Measurements from ENCODE around the gene AGPS. TPM values are rescaled to one million over a fixed set of nuclear protein-coding genes. Genes with fewer than 3 reads are reported as not detected.
"Not testable (repeated sequence)": the region's sequence is repeated elsewhere in the genome, so short reads cannot be mapped to it uniquely, and the experiment has no call there.

Gene AGPS
- total and polyA plus RNA-seq, 2 experiments from 2014 or later: 22.9 to 36.7 TPM

DNA sequence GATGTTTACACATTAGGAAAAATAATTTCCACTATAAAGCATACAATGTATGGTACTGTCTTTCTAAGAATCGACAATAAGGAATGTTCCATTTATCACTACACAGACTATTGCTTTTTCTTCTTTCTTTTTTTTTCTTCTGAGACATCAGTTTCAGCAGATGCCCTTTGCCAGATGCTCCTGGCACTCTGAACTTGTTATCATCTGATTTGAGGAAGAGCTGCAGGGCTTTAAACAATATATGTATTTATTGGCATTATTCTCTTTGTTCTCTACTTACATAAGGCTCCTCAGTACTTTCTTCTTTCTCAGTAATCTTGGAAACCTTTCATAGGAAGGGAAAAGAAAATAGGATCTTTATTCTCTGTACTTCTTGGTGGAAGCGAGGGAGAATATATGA is 45.0 kb upstream of the AGPS start:
- WGBS, 2 experiments (ENCODE audit: low coverage in 1 of 2, low lambda C conversion rate in 2 of 2, missing lambda C conversion rate in 2 of 2): 53% methylated on average over 2 of the region's 2 CpGs
- Histone ChIP-seq H3K9ac (no peak overlapping the region), H3K9me2 (ENCODE audit: insufficient read depth) (no peaks in the 10 kb centered on the region), H3K79me2 (ENCODE audit: insufficient read depth) (no peaks in the 10 kb centered on the region), H3K9me3 (ENCODE audit: low read depth) (no peaks in the 10 kb centered on the region), H3K4me2 (ENCODE audit: unreplicated experiment) (no peak overlapping the region), H3F3A (ENCODE audit: insufficient read depth) (peaks cover 4% of the 10 kb centered on the region; the same call in 1 of the 2 replicates), H4K20me1 (ENCODE audit: insufficient read depth) (no peaks in the 10 kb centered on the region), H3K4me3 (no peak overlapping the region), H3K4me1 (ENCODE audit: insufficient read depth) (0 out of 2 replicates have a peak, but pooled peaks cover 6% of the 10 kb centered on the region), H2AFZ (no peak overlapping the region), H3K36me3 (ENCODE audit: low read depth) (no peaks in the 10 kb centered on the region), H3K27me3 (replicated peaks; ENCODE audit: insufficient read depth) (no peaks in the 10 kb centered on the region), H3K27ac (no peak overlapping the region)
- in situ Hi-C loops (cut with MboI): loop anchor here (10.0 kb wide), 1 partner anchor 377 kb away; no protein-coding TSS in a partner anchor
- TF ChIP-seq EZH2phosphoT487 (IDR thresholded peaks at IDR 0.05; ENCODE audit: insufficient read depth, low read depth) (no peak), EZH2 (IDR thresholded peaks at IDR 0.05; ENCODE audit: insufficient read depth, poor library complexity, severe bottlenecking) (no peak)
- DNase-seq: no peak

DNA sequence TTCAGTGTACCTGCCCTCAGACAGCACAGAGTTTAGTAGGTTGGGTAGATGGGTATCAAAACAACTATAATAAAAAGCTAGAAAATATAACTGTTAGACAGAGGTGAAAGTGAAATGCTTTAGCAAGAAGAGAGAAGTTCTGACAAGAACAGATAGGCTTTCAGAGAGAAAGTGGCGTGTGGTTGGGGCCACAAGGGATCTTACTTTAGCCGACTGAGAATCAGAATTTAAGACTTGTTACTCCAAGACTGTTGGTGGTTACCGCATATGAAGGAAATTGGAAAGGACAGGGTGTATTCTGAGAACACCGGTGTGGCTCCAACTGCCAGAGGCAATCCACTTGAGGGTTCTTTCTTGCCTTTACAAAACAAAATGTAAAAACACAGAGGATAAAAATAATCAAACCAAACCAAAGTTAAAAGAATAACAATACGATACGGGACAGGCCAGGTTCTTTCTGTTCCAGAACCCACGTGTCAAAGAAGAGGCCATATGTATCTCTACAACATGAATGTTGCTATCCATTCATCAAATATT is 44.4 kb upstream of the AGPS start:
- H2AFZ ChIP-seq: no peak overlapping the region
- no peaks in the 10 kb centered on the region for H3K27me3 ChIP-seq (replicated peaks; ENCODE audit: insufficient read depth)
- H3K36me3 ChIP-seq (ENCODE audit: low read depth): no peaks in the 10 kb centered on the region
- no peak overlapping the region for H3K4me3 ChIP-seq
- DNase-seq: no peak
- no peaks in the 10 kb centered on the region for H4K20me1 ChIP-seq (ENCODE audit: insufficient read depth)
- H3K4me1 ChIP-seq (ENCODE audit: insufficient read depth): peaks cover 9% of the 10 kb centered on the region; the same call in 1 of the 2 replicates
- 67% methylated on average over 7 of the region's 7 CpGs for WGBS, 2 experiments (ENCODE audit: low coverage in 1 of 2, low lambda C conversion rate in 2 of 2, missing lambda C conversion rate in 2 of 2)
- no peak overlapping the region for H3K9ac ChIP-seq
- H3K27ac ChIP-seq: no peak overlapping the region
- H3F3A ChIP-seq (ENCODE audit: insufficient read depth): peaks cover 10% of the 10 kb centered on the region; the same call in 1 of the 2 replicates
- TF ChIP-seq EZH2 (IDR thresholded peaks at IDR 0.05; ENCODE audit: insufficient read depth, poor library complexity, severe bottlenecking) (no peak), EZH2phosphoT487 (IDR thresholded peaks at IDR 0.05; ENCODE audit: insufficient read depth, low read depth) (no peak)
- H3K4me2 ChIP-seq (ENCODE audit: unreplicated experiment): no peak overlapping the region
- no peaks in the 10 kb centered on the region for H3K9me2 ChIP-seq (ENCODE audit: insufficient read depth)
- in situ Hi-C loops (cut with MboI): loop anchor here (10.0 kb wide), 1 partner anchor 377 kb away; no protein-coding TSS in a partner anchor
- no peaks in the 10 kb centered on the region for H3K9me3 ChIP-seq (ENCODE audit: low read depth)
- no peaks in the 10 kb centered on the region for H3K79me2 ChIP-seq (ENCODE audit: insufficient read depth)

DNA sequence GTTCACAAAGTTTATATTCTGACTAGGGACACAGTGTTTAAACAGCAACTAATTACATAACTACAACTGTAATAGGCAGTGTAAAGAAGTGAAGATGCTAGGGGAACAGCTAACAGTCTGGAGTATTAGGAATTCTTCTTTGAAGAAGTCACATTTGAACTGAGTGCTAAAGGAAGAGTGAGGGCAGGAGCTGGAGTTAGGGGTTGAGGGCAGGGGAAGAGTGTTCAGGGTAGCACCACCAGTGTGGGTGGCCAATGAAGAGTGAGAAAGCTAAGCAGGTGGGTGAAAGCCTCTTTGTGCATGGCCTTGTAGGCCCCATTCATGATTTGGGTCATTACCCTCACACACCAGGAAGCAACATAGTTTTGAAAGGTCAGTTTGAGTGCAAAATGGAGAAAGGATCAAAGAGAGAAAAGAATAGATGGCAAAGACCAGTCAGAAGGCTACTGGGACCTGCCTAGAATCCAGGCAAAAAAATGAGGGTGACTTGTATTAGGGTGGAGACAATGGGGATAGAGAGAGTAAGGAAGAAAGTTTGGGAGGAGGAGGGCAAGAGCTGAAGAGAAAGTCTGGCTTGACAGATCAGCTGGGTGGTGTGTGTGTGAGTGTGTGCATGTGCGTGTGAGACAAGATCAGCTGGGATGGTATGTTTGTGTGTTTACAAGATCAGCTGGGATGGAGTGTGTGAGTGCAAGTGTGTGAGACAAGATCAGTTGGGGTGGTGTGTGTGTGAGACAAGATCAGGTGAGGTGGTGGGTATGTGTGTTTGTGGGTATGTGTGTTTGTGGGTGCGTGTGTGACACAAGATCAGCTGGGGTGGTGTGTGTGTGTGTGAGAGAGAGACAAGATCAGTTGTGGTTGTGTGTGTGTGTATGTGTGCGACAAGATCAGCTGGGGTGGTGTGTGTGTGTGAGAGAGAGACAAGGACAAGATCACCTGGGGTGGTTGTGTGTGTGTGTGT is 43.6 kb upstream of the AGPS start:
- H3K4me2 ChIP-seq (ENCODE audit: unreplicated experiment): no peak overlapping the region
- H3K36me3 ChIP-seq (ENCODE audit: low read depth): no peaks in the 10 kb centered on the region
- H3K9ac ChIP-seq: no peak overlapping the region
- H3K27me3 ChIP-seq (replicated peaks; ENCODE audit: insufficient read depth): no peaks in the 10 kb centered on the region
- WGBS, 2 experiments (ENCODE audit: low coverage in 1 of 2, low lambda C conversion rate in 2 of 2, missing lambda C conversion rate in 2 of 2): 93 to 94% methylated on average over 3 of the region's 3 CpGs
- in situ Hi-C loops (cut with MboI): loop anchor here (10.0 kb wide), 1 partner anchor 376 kb away; no protein-coding TSS in a partner anchor
- H3K79me2 ChIP-seq (ENCODE audit: insufficient read depth): no peaks in the 10 kb centered on the region
- no peak for DNase-seq
- peaks cover 10% of the 10 kb centered on the region; the same call in 1 of the 2 replicates for H3F3A ChIP-seq (ENCODE audit: insufficient read depth)
- H3K4me3 ChIP-seq: no peak overlapping the region
- no peaks in the 10 kb centered on the region for H3K9me2 ChIP-seq (ENCODE audit: insufficient read depth)
- TF ChIP-seq EZH2 (IDR thresholded peaks at IDR 0.05; ENCODE audit: insufficient read depth, poor library complexity, severe bottlenecking) (no peak), EZH2phosphoT487 (IDR thresholded peaks at IDR 0.05; ENCODE audit: insufficient read depth, low read depth) (no peak)
- peaks cover 12% of the 10 kb centered on the region; the same call in 1 of the 2 replicates for H3K4me1 ChIP-seq (ENCODE audit: insufficient read depth)
- H3K27ac ChIP-seq: no peak overlapping the region
- H4K20me1 ChIP-seq (ENCODE audit: insufficient read depth): no peaks in the 10 kb centered on the region
- H3K9me3 ChIP-seq (ENCODE audit: low read depth): no peaks in the 10 kb centered on the region
- H2AFZ ChIP-seq: no peak overlapping the region

GRCh38 chr2:177350624-177351023 is 41.9 kb upstream of the AGPS start:
- H3K4me1 ChIP-seq (ENCODE audit: insufficient read depth): peaks cover 12% of the 10 kb centered on the region; the same call in 1 of the 2 replicates
- DNase-seq; in situ Hi-C loops (cut with MboI): not testable (repeated sequence)

GRCh38 chr2:177351121-177351520 is 41.5 kb upstream of the AGPS start:
- DNase-seq; H3K36me3 ChIP-seq (ENCODE audit: low read depth); H3K4me2 ChIP-seq (ENCODE audit: unreplicated experiment); H3K27me3 ChIP-seq (replicated peaks; ENCODE audit: insufficient read depth); H4K20me1 ChIP-seq (ENCODE audit: insufficient read depth); in situ Hi-C loops (cut with MboI); H3K9me3 ChIP-seq (ENCODE audit: low read depth); H3K9me2 ChIP-seq (ENCODE audit: insufficient read depth); H2AFZ ChIP-seq; H3K9ac ChIP-seq; H3K4me3 ChIP-seq; H3K79me2 ChIP-seq (ENCODE audit: insufficient read depth); H3K27ac ChIP-seq; H3F3A ChIP-seq (ENCODE audit: insufficient read depth): not testable (repeated sequence)
- H3K4me1 ChIP-seq (ENCODE audit: insufficient read depth): peaks cover 12% of the 10 kb centered on the region; the same call in 1 of the 2 replicates
- whole genome bisulfite sequencing, 2 experiments (ENCODE audit: low coverage in 1 of 2, low lambda C conversion rate in 2 of 2, missing lambda C conversion rate in 2 of 2): 93 to 100% methylated on average over 1 of the region's 1 CpG

More at GRCh38 chr2:177350624-177351023, 41.9 kb upstream of the AGPS start:
- H3K79me2 ChIP-seq (ENCODE audit: insufficient read depth); H4K20me1 ChIP-seq (ENCODE audit: insufficient read depth); H3K27ac ChIP-seq; H3K36me3 ChIP-seq (ENCODE audit: low read depth); H2AFZ ChIP-seq; H3K4me3 ChIP-seq; H3F3A ChIP-seq (ENCODE audit: insufficient read depth); H3K4me2 ChIP-seq (ENCODE audit: unreplicated experiment); H3K27me3 ChIP-seq (replicated peaks; ENCODE audit: insufficient read depth); H3K9me2 ChIP-seq (ENCODE audit: insufficient read depth); H3K9ac ChIP-seq; H3K9me3 ChIP-seq (ENCODE audit: low read depth): not testable (repeated sequence)
- 88 to 100% methylated on average over 1 of the region's 1 CpG for WGBS, 2 experiments (ENCODE audit: low coverage in 1 of 2, low lambda C conversion rate in 2 of 2, missing lambda C conversion rate in 2 of 2)

Measured in GM23248 (cell line).